AG04450 (cell line): ENCODE results near the gene PSTK. TPM values are rescaled to one million over a fixed set of nuclear protein-coding genes. Genes with fewer than 3 reads are reported as not detected.
A peak's percentile ranks its signal among the peaks of the same experiment; 100 is the strongest.

Experiments used
- CTCF ChIA-PET: fragments of 300-600, 350-600 bp; formaldehyde crosslinking; extraction: SDS; loops from one replicate; lab custom pipeline; 2022; ENCODE audit warnings: antibody characterized with exemption, inconsistent platforms; lab: Charles Lee
- POLR2A ChIA-PET: fragments of 350-600 bp; formaldehyde crosslinking; extraction: SDS; loops from one replicate; lab custom pipeline; 2021; ENCODE audit warnings: antibody characterized with exemption, inconsistent platforms; lab: Yijun Ruan, JAX
- DNase-seq: peaks from one replicate; pipeline ENCODE4 v3.0.0-alpha.2; 2011; ENCODE audit warnings: low read depth, low spot score
- H3K27ac ChIP-seq: one replicate; pipeline ENCODE4 v1.5.1; 2012; ENCODE audit warnings: low read depth, low read length, control low read depth
- H3K27me3 ChIP-seq: one replicate; pipeline ENCODE4 v1.6.0; 2012; ENCODE audit warnings: low read length; ENCODE audit not compliant: control insufficient read depth, insufficient read depth
- H3K4me3 ChIP-seq: 2 replicates; pipeline ENCODE4 v1.5.1; 2011; ENCODE audit warnings: mild to moderate bottlenecking, low read depth, low read length, control low read depth
- H3K9me3 ChIP-seq: 2 replicates; pipeline ENCODE4 v1.5.1; 2012; ENCODE audit warnings: low read length; ENCODE audit not compliant: control insufficient read depth, insufficient read depth
- polyA plus RNA-seq: library from polyadenylated mRNA; depleted of rRNA; stranded (reverse); fragments of >200 nt; gene quantifications from 2 replicates; pipeline ENCODE4 v1.2.3, GENCODE V29; 2011
- TF ChIP-seq, protein P1 (sequence below): IDR thresholded peaks from 2 replicates; pipeline ENCODE4 v1.5.1; 2011; ENCODE audit warnings: low read depth, low read length, control low read depth, inconsistent platforms

PSTK gene
- polyA plus RNA-seq, 1 experiment: 5.1 TPM

DNA sequence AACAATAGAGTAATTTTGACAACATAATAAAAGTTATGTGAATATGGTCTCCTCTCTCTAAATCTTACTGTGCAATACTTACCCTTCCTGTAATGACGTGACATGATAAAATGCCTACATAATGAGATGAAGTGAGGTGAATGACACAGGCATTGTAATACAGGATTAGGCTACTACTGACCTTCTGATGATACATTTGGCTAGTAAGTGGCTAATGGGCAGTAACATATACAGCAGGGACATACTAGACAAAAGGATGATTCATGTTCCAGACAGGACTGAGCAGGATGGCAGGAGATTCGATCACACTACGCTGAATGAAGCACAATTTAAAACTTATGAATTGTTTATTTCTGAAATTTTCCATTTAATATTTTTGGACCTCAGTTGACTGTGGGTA is 30.9 kb upstream of the PSTK start:
- Histone ChIP-seq H3K27me3 (no peaks in the 10 kb centered on the region), H3K27ac (no peak overlapping the region), H3K9me3 (peaks cover under 1% of the 10 kb centered on the region; the same call in 1 of the 2 replicates), H3K4me3 (no peak overlapping the region)
- DNase-seq: no peak
- ChIA-PET POLR2A (no interaction called here), CTCF (interaction anchor here (1.5 kb wide), 1 partner anchor 31 kb away, joined by 6 read pairs; the partner anchor contains the start of gene PSTK)
- TF ChIP-seq, protein P1, sequence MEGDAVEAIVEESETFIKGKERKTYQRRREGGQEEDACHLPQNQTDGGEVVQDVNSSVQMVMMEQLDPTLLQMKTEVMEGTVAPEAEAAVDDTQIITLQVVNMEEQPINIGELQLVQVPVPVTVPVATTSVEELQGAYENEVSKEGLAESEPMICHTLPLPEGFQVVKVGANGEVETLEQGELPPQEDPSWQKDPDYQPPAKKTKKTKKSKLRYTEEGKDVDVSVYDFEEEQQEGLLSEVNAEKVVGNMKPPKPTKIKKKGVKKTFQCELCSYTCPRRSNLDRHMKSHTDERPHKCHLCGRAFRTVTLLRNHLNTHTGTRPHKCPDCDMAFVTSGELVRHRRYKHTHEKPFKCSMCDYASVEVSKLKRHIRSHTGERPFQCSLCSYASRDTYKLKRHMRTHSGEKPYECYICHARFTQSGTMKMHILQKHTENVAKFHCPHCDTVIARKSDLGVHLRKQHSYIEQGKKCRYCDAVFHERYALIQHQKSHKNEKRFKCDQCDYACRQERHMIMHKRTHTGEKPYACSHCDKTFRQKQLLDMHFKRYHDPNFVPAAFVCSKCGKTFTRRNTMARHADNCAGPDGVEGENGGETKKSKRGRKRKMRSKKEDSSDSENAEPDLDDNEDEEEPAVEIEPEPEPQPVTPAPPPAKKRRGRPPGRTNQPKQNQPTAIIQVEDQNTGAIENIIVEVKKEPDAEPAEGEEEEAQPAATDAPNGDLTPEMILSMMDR: no peak

DNA sequence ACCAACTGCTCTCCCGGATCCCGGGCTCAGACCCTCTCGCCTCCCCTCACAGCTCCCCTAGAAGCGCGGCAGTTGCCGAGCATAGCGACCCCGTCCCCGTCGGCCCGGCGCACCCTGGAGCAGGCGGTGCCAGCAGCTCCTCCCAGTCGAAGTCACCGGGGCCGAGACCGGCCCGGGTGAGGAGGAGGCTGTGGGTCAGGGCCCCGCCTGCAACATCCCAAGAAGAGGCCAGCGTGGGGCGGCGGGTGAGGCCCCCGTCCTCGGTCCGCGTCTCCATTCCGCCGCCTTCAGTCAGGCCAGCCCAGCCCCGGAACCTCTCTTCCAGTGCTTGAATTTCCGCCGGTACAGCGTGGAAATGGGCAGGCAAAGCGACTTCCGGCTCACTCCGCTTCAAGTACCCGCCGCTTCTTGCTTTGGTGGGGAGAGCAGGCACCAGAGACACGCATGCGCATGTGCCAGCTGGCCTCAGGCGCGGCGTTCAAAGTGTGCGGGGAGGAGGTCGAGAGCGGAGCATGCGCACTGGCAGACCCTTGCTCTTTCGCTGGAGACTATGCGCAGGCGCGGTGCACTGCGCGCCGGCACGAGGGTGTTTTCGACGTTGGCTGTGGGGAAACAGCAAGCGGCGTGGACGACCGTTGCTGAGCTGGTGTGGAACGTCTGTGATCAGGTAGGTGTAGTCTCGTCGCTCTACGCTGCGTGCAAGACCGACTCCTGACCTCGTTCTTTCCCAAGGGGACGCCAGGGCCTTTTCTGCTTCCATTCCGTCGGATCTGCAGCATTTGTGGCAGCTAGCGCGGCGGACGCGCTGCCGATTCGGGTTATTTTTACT is 26.1 kb upstream of the PSTK start, which contains the start of gene C10orf88:
Gene C10orf88, minus strand, starts transcription at position 326 of the 829 bp plus-strand sequence. Its CDS starts 49 bp downstream, at position 277.
- H3K27ac ChIP-seq: peak within 1 kb of the TSS; percentile 77
- H3K9me3 ChIP-seq: peaks cover 7% of the 10 kb centered on the region
- POLR2A ChIA-PET: interaction anchor here (0.9 to 1.5 kb wide), 3 partner anchors 16 to 54 kb away, joined by 3 to 8 read pairs (median 6); partner anchors contain the start of genes IKZF5 and PSTK
- CTCF ChIA-PET: interaction anchor here (0.6 to 2.3 kb wide), 3 partner anchors 26 to 601 kb away, joined by 3 to 19 read pairs (median 4); partner anchors contain the start of gene PSTK
- no peaks in the 10 kb centered on the region for H3K27me3 ChIP-seq
- peak within 1 kb of the TSS; percentile 82 for H3K4me3 ChIP-seq
- TF ChIP-seq, protein P1: 0 out of 2 replicates have a peak, but pooled peaks have one; percentile 5
- DNase-seq: peak; percentile 99

DNA sequence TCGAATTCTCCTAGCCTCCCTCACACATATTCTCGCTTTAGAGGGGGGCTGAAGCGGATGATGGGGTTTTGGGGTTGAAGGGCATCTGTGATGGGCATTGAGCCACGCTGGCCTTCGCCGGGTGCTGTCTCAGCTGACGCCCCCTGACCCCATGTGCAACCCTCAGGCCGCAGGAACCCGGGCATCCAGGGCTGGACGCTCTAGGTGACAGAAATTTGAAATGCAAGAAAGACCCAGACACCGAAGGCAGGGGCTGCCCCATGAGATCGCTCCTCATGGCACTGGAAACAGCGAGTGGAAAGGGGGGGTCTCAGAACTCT is 25.5 kb upstream of the PSTK start:
- H3K27me3 ChIP-seq: no peaks in the 10 kb centered on the region
- H3K4me3 ChIP-seq: peak overlapping the region; percentile 62
- H3K27ac ChIP-seq: peak overlapping the region; percentile 33
- DNase-seq: no peak
- POLR2A ChIA-PET: interaction anchor here (0.9 to 1.4 kb wide), 2 partner anchors 26 to 53 kb away, joined by 6 to 8 read pairs; partner anchors contain the start of genes IKZF5 and PSTK
- peaks cover 7% of the 10 kb centered on the region for H3K9me3 ChIP-seq
- TF ChIP-seq, protein P1: no peak
- CTCF ChIA-PET: interaction anchor here (0.6 to 2.3 kb wide), 2 partner anchors 25 to 600 kb away, joined by 3 to 19 read pairs; partner anchors contain the start of gene PSTK

DNA sequence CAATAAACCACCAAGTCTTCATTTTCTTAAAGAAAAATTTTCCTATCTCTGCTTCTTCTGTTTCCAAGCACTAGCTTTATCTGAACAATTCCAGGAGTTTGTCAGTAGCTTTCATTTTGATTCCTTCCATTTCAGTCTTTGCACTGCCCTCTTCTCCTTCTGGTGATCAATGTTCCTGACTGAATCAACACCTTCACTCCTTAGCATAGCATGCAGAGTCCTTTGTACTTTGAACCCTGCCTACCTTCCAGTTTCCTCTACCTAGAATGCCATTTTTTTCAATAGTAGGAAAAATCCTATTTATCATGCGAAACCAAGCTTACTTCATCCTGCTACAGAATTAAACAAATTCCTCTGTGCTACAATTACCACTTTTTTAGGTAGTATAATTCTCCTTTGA is 24.3 kb upstream of the PSTK start:
- H3K9me3 ChIP-seq: peaks cover 7% of the 10 kb centered on the region
- TF ChIP-seq, protein P1: no peak
- no peak overlapping the region for H3K4me3 ChIP-seq
- no peak overlapping the region for H3K27ac ChIP-seq
- ChIA-PET POLR2A (no interaction called here), CTCF (interaction anchor here (2.3 kb wide), 1 partner anchor 24 kb away, joined by 19 read pairs; the partner anchor contains the start of gene PSTK)
- no peak for DNase-seq
- H3K27me3 ChIP-seq: no peaks in the 10 kb centered on the region
